IMR-90 (cell line): ENCODE results near the gene NBEA.

Experiments
- MAFK ChIP-seq: IDR thresholded peaks from 2 replicates; pipeline ENCODE4 v1.6.1; 2012; ENCODE audit warnings: low read depth, low read length, improper control_type of control experiment
- MXI1 ChIP-seq: IDR thresholded peaks from 2 replicates; pipeline ENCODE4 v1.6.1; 2012; ENCODE audit warnings: low read depth, mild to moderate bottlenecking, low read length, moderate library complexity, borderline replicate concordance
- POLR2A ChIP-seq: IDR thresholded peaks from 2 replicates; pipeline ENCODE4 v1.6.1; 2012; ENCODE audit warnings: mild to moderate bottlenecking, low read depth, low read length
- RCOR1 ChIP-seq: IDR thresholded peaks from 2 replicates; pipeline ENCODE4 v1.6.1; 2012; ENCODE audit warnings: mild to moderate bottlenecking, low read length, improper control_type of control experiment; ENCODE audit not compliant: insufficient replicate concordance
- TF ChIP-seq, protein P1 (sequence below): conservative IDR thresholded peaks from 2 replicates; pipeline ENCODE4 v1.5.1; 2012; ENCODE audit warnings: mild to moderate bottlenecking, low read depth, low read length, improper control_type of control experiment
- TF ChIP-seq, protein P2 (sequence below): fragments of 150-350 bp; IDR thresholded peaks from 2 replicates; pipeline ENCODE4 v1.6.1; 2016; ENCODE audit warnings: low read depth, mild to moderate bottlenecking, low read length, moderate library complexity, borderline replicate concordance

DNA sequence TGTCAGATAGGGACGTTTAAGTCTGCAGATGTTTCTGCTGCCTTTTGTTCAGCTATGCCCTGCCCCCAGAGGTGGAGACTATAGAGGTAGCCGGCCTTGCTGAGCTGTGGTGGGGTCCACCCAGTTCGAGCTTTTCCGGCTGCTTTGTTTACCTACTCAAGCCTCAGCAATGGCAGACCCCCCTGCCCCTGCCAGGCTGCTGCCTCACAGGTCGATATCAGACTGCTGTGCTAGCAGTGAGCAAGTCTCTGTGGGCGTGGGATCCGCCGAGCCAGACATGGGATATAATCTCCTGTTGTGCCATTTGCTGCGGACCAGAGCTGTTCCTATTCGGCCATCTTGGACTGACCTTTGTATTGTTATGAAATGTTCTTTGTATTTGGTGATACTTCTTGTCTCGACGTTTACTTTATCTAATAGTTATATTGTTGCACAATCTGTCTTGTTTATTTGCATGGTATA, 46.3 kb downstream of the NBEA start:
- TF ChIP-seq POLR2A = no peak
- TF ChIP-seq, protein P1, sequence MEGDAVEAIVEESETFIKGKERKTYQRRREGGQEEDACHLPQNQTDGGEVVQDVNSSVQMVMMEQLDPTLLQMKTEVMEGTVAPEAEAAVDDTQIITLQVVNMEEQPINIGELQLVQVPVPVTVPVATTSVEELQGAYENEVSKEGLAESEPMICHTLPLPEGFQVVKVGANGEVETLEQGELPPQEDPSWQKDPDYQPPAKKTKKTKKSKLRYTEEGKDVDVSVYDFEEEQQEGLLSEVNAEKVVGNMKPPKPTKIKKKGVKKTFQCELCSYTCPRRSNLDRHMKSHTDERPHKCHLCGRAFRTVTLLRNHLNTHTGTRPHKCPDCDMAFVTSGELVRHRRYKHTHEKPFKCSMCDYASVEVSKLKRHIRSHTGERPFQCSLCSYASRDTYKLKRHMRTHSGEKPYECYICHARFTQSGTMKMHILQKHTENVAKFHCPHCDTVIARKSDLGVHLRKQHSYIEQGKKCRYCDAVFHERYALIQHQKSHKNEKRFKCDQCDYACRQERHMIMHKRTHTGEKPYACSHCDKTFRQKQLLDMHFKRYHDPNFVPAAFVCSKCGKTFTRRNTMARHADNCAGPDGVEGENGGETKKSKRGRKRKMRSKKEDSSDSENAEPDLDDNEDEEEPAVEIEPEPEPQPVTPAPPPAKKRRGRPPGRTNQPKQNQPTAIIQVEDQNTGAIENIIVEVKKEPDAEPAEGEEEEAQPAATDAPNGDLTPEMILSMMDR = no peak
- TF ChIP-seq MXI1 = no peak
- no peak for TF ChIP-seq MAFK
- no peak for TF ChIP-seq RCOR1
- TF ChIP-seq, protein P2, sequence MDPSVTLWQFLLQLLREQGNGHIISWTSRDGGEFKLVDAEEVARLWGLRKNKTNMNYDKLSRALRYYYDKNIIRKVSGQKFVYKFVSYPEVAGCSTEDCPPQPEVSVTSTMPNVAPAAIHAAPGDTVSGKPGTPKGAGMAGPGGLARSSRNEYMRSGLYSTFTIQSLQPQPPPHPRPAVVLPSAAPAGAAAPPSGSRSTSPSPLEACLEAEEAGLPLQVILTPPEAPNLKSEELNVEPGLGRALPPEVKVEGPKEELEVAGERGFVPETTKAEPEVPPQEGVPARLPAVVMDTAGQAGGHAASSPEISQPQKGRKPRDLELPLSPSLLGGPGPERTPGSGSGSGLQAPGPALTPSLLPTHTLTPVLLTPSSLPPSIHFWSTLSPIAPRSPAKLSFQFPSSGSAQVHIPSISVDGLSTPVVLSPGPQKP = no peak
